ENCODE data around the gene FAM13A. TPM values are rescaled to one million over a fixed set of nuclear protein-coding genes. Genes with fewer than 3 reads are reported as not detected.
"Not testable (repeated sequence)": the region's sequence is repeated elsewhere in the genome, so short reads cannot be mapped to it uniquely, and the experiment has no call there.

FAM13A gene
- 46.9 and 60.3 TPM in 2 replicates for total RNA-seq (2014; rRNA removed; shearing (Covaris generic))

- peak within 1 kb of the TSS; percentile 63 for H3K27ac ChIP-seq
Observed at GRCh38 chr4:89056953-89057398, at the start of gene FAM13A. FAM13A (minus strand) TSS chr4:89057185; CDS start chr4:89056964, 221 bp downstream.

GRCh38 chr4:89105726-89106125 lies 48.7 kb upstream of the FAM13A start:
- H3K27me3 ChIP-seq: no peaks in the 10 kb centered on the region; the same call in 1 of the 2 replicates
- DNase-seq: no peak
- peaks cover 3% of the 10 kb centered on the region for H3K4me1 ChIP-seq
- H3K9me3 ChIP-seq (replicated peaks): no peaks in the 10 kb centered on the region
- no peaks in the 10 kb centered on the region for H3K36me3 ChIP-seq
- H3K27ac ChIP-seq: no peak overlapping the region
- H3K4me3 ChIP-seq: no peak overlapping the region

More at GRCh38 chr4:89056953-89057398, at the start of gene FAM13A:
- no peaks in the 10 kb centered on the region for H3K9me3 ChIP-seq (replicated peaks)
- H3K36me3 ChIP-seq: no peaks in the 10 kb centered on the region
- H3K4me1 ChIP-seq: peaks cover 10% of the 10 kb centered on the region
- peak; percentile 93 to 99 for DNase-seq
- H3K27me3 ChIP-seq: no peaks in the 10 kb centered on the region
- H3K4me3 ChIP-seq: peak within 1 kb of the TSS; percentile 71

DNA sequence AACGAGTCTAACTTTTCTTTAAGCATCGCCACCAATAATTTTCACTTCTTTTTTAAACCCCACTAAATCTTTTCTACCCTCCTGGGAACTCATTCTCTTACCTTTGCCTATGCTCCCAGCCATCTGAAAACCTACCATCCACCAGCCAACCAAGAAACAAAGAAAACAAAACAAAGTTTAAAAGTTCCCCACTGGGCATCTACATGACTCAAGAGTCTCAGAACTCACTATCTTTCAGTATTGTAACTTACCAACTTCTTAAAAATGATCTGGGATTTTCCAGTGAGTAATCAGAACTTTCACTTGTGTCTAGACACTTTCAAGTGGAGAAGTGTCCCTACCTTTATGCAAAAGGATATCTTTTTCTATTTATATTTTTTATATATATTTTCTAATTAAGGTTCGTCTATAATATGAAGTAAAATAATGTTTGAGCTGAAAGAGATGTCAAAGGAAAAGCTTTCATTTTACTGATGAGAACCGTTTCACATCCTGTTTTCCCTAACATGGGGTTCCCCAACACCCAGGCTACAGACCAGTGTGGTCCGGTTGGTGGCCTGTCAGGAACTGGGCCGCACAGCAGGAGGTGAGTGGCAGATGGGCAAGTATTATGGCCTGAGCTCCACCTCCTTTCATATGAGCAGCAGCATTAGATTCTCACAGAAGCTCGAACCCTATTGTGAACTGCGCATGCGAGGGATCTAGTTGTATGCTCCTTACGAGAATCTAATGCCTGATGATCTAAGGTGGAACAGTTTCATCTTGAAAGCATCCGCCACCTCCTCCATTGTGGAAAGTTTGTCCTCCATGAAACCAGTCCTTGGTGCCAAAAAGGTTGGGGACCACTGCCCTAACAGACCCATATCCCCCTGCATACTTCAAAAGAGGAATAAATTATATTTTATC lies 44.5 kb upstream of the FAM13A start:
- no peak for DNase-seq
- no peak overlapping the region for H3K27ac ChIP-seq
- no peaks in the 10 kb centered on the region for H3K36me3 ChIP-seq
- no peak overlapping the region for H3K4me3 ChIP-seq
- H3K27me3 ChIP-seq: no peaks in the 10 kb centered on the region
- H3K9me3 ChIP-seq (replicated peaks): no peaks in the 10 kb centered on the region
- no peaks in the 10 kb centered on the region for H3K4me1 ChIP-seq

GRCh38 chr4:89100853-89101252 lies 43.9 kb upstream of the FAM13A start:
- Histone ChIP-seq H3K36me3 (no peaks in the 10 kb centered on the region), H3K27ac (no peak overlapping the region), H3K27me3 (no peaks in the 10 kb centered on the region), H3K4me3 (no peak overlapping the region), H3K4me1 (no peaks in the 10 kb centered on the region), H3K9me3 (replicated peaks) (no peaks in the 10 kb centered on the region)
- DNase-seq: no peak

- H3K36me3 ChIP-seq: no peaks in the 10 kb centered on the region
- H3K4me1 ChIP-seq: no peaks in the 10 kb centered on the region
- no peaks in the 10 kb centered on the region for H3K9me3 ChIP-seq (replicated peaks)
- DNase-seq: no peak
- no peak overlapping the region for H3K4me3 ChIP-seq
- H3K27me3 ChIP-seq: no peaks in the 10 kb centered on the region
- H3K27ac ChIP-seq: no peak overlapping the region
Observed at GRCh38 chr4:89099471-89099870, 42.5 kb upstream of the FAM13A start.

GRCh38 chr4:89099034-89099433 lies 42.0 kb upstream of the FAM13A start:
- H3K4me3 ChIP-seq: no peak overlapping the region
- no peak for DNase-seq

DNA sequence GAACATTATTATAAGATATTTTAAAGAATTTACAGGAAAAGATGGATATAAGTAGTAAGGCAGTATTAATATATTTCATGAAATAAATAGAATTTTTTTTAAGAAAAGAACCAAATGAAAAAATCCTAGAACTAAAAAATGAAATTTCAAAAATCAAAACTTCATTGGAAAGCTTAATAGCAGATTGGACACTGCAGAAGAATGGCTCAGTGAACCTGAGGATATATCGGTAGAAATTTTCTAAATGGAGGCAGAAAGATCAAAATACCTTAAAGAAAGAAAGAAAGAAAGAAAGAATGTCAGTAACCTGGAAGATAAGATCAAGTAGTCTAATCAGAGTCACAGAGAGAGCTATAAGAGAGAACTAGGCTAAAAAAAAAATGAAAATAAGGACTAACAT lies 21.3 kb upstream of the FAM13A start:
- Histone ChIP-seq H3K4me3 (no peak overlapping the region), H3K27ac (no peak overlapping the region), H3K9me3 (replicated peaks) (0 out of 2 replicates have a peak, but pooled peaks cover 9% of the 10 kb centered on the region), H3K27me3 (no peaks in the 10 kb centered on the region), H3K36me3 (no peaks in the 10 kb centered on the region), H3K4me1 (peaks cover 6% of the 10 kb centered on the region)
- no peak for DNase-seq

More at GRCh38 chr4:89099034-89099433, 42.0 kb upstream of the FAM13A start:
- H3K27ac ChIP-seq: no peak overlapping the region
- no peaks in the 10 kb centered on the region for H3K36me3 ChIP-seq
- H3K4me1 ChIP-seq: no peaks in the 10 kb centered on the region
- no peaks in the 10 kb centered on the region for H3K27me3 ChIP-seq
- no peaks in the 10 kb centered on the region for H3K9me3 ChIP-seq (replicated peaks)

DNA sequence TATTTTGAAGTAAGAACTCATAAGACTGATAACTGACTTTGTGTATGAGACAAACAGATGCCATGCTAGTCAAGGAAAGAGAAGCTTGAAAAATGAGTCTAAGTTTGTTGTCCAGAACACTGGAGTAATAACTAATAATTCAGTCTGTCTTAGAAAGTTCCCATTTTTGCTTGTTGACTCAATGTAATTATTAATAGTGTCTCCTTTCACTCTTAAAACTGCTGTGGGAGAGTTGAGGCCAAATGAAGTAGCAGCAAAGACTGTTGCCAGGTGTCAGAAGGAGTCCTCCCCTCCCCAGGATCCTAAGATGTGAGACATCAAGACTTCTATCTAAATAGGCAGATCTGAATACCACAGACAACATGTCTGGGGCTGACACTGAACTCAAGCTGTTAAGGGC lies 20.8 kb upstream of the FAM13A start:
- H3K9me3 ChIP-seq (replicated peaks): 0 out of 2 replicates have a peak, but pooled peaks cover 9% of the 10 kb centered on the region
- H3K4me1 ChIP-seq: peaks cover 11% of the 10 kb centered on the region
- H3K36me3 ChIP-seq: no peaks in the 10 kb centered on the region
- no peak for DNase-seq
- no peak overlapping the region for H3K27ac ChIP-seq
- no peak overlapping the region for H3K4me3 ChIP-seq
- H3K27me3 ChIP-seq: no peaks in the 10 kb centered on the region

DNA sequence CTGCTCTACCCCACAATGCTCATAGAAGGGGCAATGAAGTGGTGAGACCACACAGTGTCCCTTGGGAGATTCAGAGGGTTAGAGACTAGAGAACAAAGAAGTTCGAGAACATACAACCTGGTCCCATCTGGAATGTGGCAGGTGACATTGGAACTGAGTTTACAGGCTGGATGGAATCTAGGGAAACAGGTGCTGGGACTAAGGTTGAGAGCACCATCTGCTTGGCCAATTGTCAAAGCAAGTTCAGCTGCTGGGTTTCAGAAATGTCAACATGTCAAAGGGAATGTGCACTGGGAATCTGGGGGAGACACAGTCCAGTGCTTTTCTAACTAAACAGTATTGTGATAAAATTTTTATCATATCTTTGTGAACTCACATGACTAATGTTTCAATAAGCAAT lies 15.9 kb upstream of the FAM13A start:
- Histone ChIP-seq H3K27me3 (no peaks in the 10 kb centered on the region), H3K27ac (no peak overlapping the region), H3K9me3 (replicated peaks) (0 out of 2 replicates have a peak, but pooled peaks cover 2% of the 10 kb centered on the region), H3K36me3 (no peaks in the 10 kb centered on the region), H3K4me3 (no peak overlapping the region), H3K4me1 (peaks cover 15% of the 10 kb centered on the region)
- DNase-seq: peak in 1 of 2 experiments; percentile 41

DNA sequence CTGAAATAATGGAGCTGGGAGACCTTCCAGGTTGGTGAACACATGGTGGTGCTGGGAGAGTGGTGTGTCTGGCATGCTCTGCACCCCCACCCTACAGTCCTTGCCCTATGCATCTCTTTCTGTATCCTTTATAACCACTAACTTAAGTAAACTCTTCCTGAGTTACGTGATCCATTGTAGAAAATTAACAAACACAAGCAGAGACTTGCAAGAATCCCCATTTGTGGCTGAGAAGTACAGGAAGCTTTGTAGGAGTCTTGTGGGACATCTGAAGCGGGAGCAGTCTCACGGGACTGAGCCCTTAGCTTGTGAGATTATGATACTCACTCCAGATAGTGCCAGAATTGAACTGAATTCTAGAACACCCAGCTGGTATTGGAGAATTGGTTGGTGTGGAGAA lies 14.3 kb upstream of the FAM13A start:
- DNase-seq: no peak
- H3K9me3 ChIP-seq (replicated peaks): no peaks in the 10 kb centered on the region
- no peaks in the 10 kb centered on the region for H3K27me3 ChIP-seq
- no peaks in the 10 kb centered on the region for H3K36me3 ChIP-seq
- peaks cover 15% of the 10 kb centered on the region for H3K4me1 ChIP-seq
- no peak overlapping the region for H3K27ac ChIP-seq
- no peak overlapping the region for H3K4me3 ChIP-seq

- Histone ChIP-seq H3K27me3 (no peaks in the 10 kb centered on the region), H3K36me3 (no peaks in the 10 kb centered on the region), H3K4me3 (no peak overlapping the region), H3K27ac (no peak overlapping the region), H3K9me3 (replicated peaks) (no peaks in the 10 kb centered on the region; the same call in 1 of the 2 replicates), H3K4me1 (peaks cover 15% of the 10 kb centered on the region)
- no peak for DNase-seq
Observed at GRCh38 chr4:89070041-89070440, 13.1 kb upstream of the FAM13A start.

- no peak overlapping the region for H3K27ac ChIP-seq
- H3K27me3 ChIP-seq: no peaks in the 10 kb centered on the region
- no peak overlapping the region for H3K4me3 ChIP-seq
- no peak for DNase-seq
- H3K9me3 ChIP-seq (replicated peaks): no peaks in the 10 kb centered on the region; the same call in 1 of the 2 replicates
- H3K36me3 ChIP-seq: no peaks in the 10 kb centered on the region
- peaks cover 16% of the 10 kb centered on the region for H3K4me1 ChIP-seq
Observed at GRCh38 chr4:89069481-89069880, 12.5 kb upstream of the FAM13A start.

- Histone ChIP-seq H3K27me3 (no peaks in the 10 kb centered on the region), H3K36me3 (no peaks in the 10 kb centered on the region), H3K4me1 (peaks cover 3% of the 10 kb centered on the region), H3K4me3 (no peak overlapping the region), H3K27ac (no peak overlapping the region), H3K9me3 (replicated peaks) (no peaks in the 10 kb centered on the region; the same call in 1 of the 2 replicates)
- DNase-seq: no peak
Observed at GRCh38 chr4:89067417-89067816, 10.4 kb upstream of the FAM13A start.

DNA sequence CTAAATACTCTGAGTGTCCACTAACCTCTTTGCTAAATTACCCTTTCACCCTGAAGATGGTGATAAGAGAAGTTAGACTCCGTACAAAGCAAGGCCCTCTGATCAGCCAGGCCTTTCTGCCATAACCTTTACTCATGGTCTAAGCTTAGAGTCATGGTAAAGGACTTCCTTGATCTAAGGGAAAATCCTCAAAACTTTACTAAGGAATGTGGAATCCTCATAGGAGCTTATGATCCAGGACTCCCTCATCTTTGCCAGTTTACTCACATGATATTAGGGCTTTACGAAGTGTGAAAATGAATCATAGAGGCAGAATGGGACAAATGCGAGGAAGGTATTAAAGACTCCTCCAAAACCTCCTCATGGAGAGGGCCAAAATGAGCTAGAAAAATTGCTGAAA lies 7.9 kb upstream of the FAM13A start:
- H3K9me3 ChIP-seq (replicated peaks): no peaks in the 10 kb centered on the region; the same call in 1 of the 2 replicates
- DNase-seq: no peak
- no peaks in the 10 kb centered on the region for H3K27me3 ChIP-seq
- H3K27ac ChIP-seq: no peak overlapping the region
- H3K36me3 ChIP-seq: no peaks in the 10 kb centered on the region
- H3K4me3 ChIP-seq: no peak overlapping the region
- peaks cover 3% of the 10 kb centered on the region; the same call in 1 of the 2 replicates for H3K4me1 ChIP-seq

GRCh38 chr4:89057844-89058243 lies 859 bp upstream of the FAM13A start:
- not testable (repeated sequence) for H3K9me3 ChIP-seq (replicated peaks); H3K27ac ChIP-seq; H3K36me3 ChIP-seq; DNase-seq; H3K4me1 ChIP-seq; H3K27me3 ChIP-seq
- peak overlapping the region; percentile 71; the same call in 1 of the 2 replicates for H3K4me3 ChIP-seq
